WTC11 (cell line): ENCODE measurements around the gene PDZK1IP1. TPM values are rescaled to one million over a fixed set of nuclear protein-coding genes. Genes with fewer than 3 reads are reported as not detected.

Source experiments
- ATAC-seq: fragments of 200-7000 bp; cut with Tn5 transposase; 2 replicates; pipeline ENCODE4 v1.10.0; 2021; ENCODE audit warnings: mild to moderate bottlenecking, moderate library complexity
- CTCF ChIA-PET: fragments of 300-600 bp; sonication (Branson Sonifier 250); formaldehyde crosslinking; loops from one replicate; lab custom pipeline; 2021; ENCODE audit warnings: antibody characterized with exemption; lab: Charles Lee
- POLR2A ChIA-PET: fragments of 350-600 bp; sonication (Branson Sonifier 250); formaldehyde crosslinking; loops from one replicate; lab custom pipeline; 2021; ENCODE audit warnings: antibody characterized with exemption; lab: Charles Lee
- DNase-seq: peaks from one replicate; pipeline ENCODE4 v3.0.0; 2021; ENCODE audit warnings: low spot score
- H3K27ac Mint-ChIP-seq: 2 replicates; pipeline ENCODE4 v1.8.0; 2021; ENCODE audit warnings: mixed read lengths
- H3K27me3 Mint-ChIP-seq: 2 replicates; pipeline ENCODE4 v1.8.0; 2021; ENCODE audit warnings: low read depth, mild to moderate bottlenecking, moderate library complexity, mixed read lengths
- H3K36me3 Mint-ChIP-seq: 2 replicates; pipeline ENCODE4 v1.8.0; 2021; ENCODE audit warnings: mixed read lengths
- H3K4me1 Mint-ChIP-seq: 2 replicates; pipeline ENCODE4 v1.8.0; 2022; ENCODE audit warnings: mixed read lengths
- H3K4me3 Mint-ChIP-seq: 2 replicates; pipeline ENCODE4 v1.8.0; 2021; ENCODE audit warnings: mild to moderate bottlenecking, moderate library complexity, mixed read lengths
- H3K9me3 Mint-ChIP-seq: 2 replicates; pipeline ENCODE4 v1.8.0; 2021; ENCODE audit warnings: mixed read lengths
- CREM ChIP-seq: sonication (generic); formaldehyde crosslinking; IDR thresholded peaks from 2 replicates; pipeline ENCODE4 v1.8.1; 2022; ENCODE audit warnings: mild to moderate bottlenecking, missing genetic modification reagents, moderate library complexity
- ETV6 ChIP-seq: sonication (generic); formaldehyde crosslinking; IDR thresholded peaks from 2 replicates; pipeline ENCODE4 v1.8.1; 2022; ENCODE audit warnings: mild to moderate bottlenecking, missing genetic modification reagents
- FOXK1 ChIP-seq: sonication (generic); formaldehyde crosslinking; IDR thresholded peaks from 2 replicates; pipeline ENCODE4 v1.8.0; 2022; ENCODE audit warnings: mild to moderate bottlenecking, moderate library complexity, missing genetic modification reagents
- JUN ChIP-seq: sonication (generic); formaldehyde crosslinking; IDR thresholded peaks from 2 replicates; pipeline ENCODE4 v1.8.0; 2023; ENCODE audit warnings: mild to moderate bottlenecking, missing genetic modification reagents
- NFE2L1 ChIP-seq: sonication (generic); formaldehyde crosslinking; IDR thresholded peaks from 2 replicates; pipeline ENCODE4 v1.8.1; 2023; ENCODE audit warnings: missing genetic modification reagents
- NFYB ChIP-seq: sonication (generic); formaldehyde crosslinking; conservative IDR thresholded peaks from 2 replicates; pipeline ENCODE4 v1.8.0; 2022; ENCODE audit warnings: low read depth, missing genetic modification reagents
- NR2C2 ChIP-seq: sonication (generic); formaldehyde crosslinking; IDR thresholded peaks from 2 replicates; pipeline ENCODE4 v1.8.0; 2022; ENCODE audit warnings: mild to moderate bottlenecking, missing genetic modification reagents
- RELA ChIP-seq: sonication (generic); formaldehyde crosslinking; IDR thresholded peaks from 2 replicates; pipeline ENCODE4 v1.8.1; 2022; ENCODE audit warnings: missing genetic modification reagents, mild to moderate bottlenecking, borderline replicate concordance
- SMAD3 ChIP-seq: sonication (generic); formaldehyde crosslinking; IDR thresholded peaks from 2 replicates; pipeline ENCODE4 v1.8.0; 2022; ENCODE audit warnings: missing genetic modification reagents, mild to moderate bottlenecking, borderline replicate concordance
- TCF7 ChIP-seq: sonication (generic); formaldehyde crosslinking; IDR thresholded peaks from 2 replicates; pipeline ENCODE4 v1.8.0; 2022; ENCODE audit warnings: mild to moderate bottlenecking, low read depth, missing genetic modification reagents, moderate library complexity
- TEAD4 ChIP-seq: sonication (generic); formaldehyde crosslinking; IDR thresholded peaks from 2 replicates; pipeline ENCODE4 v1.8.0; 2022; ENCODE audit warnings: mild to moderate bottlenecking, missing genetic modification reagents
- ZNF232 ChIP-seq: sonication (generic); formaldehyde crosslinking; IDR thresholded peaks from 2 replicates; pipeline ENCODE4 v1.8.0; 2022; ENCODE audit warnings: mild to moderate bottlenecking, missing genetic modification reagents
- ZNF671 ChIP-seq: fragments of 250-450 bp; sonication (Bioruptor Pico); IDR thresholded peaks from 2 replicates; pipeline ENCODE4 v1.8.0; 2021; ENCODE audit warnings: mild to moderate bottlenecking
- total RNA-seq: library from RNA; stranded (reverse); gene quantifications from 3 replicates; pipeline ENCODE4 v1.2.3, GENCODE V29; 2021
- TF ChIP-seq, protein P1 (sequence below): sonication (generic); formaldehyde crosslinking; IDR thresholded peaks from 2 replicates; pipeline ENCODE4 v1.8.1; 2023; ENCODE audit warnings: mild to moderate bottlenecking, moderate library complexity, missing genetic modification reagents
- TF ChIP-seq, protein P2 (sequence below): sonication (generic); formaldehyde crosslinking; IDR thresholded peaks from 2 replicates; pipeline ENCODE4 v1.8.1; 2023; ENCODE audit warnings: mild to moderate bottlenecking, missing genetic modification reagents, borderline replicate concordance
- TF ChIP-seq, protein P3 (sequence below): sonication (generic); formaldehyde crosslinking; IDR thresholded peaks from 2 replicates; pipeline ENCODE4 v1.8.1; 2022; ENCODE audit warnings: low read depth, missing genetic modification reagents, borderline replicate concordance
- TF ChIP-seq, protein P4 (sequence below): sonication (generic); formaldehyde crosslinking; IDR thresholded peaks from 2 replicates; pipeline ENCODE4 v1.8.0; 2022; ENCODE audit warnings: mild to moderate bottlenecking, missing genetic modification reagents
- TF ChIP-seq, protein P5 (sequence below): sonication (generic); formaldehyde crosslinking; IDR thresholded peaks from 2 replicates; pipeline ENCODE4 v1.8.0; 2022; ENCODE audit warnings: mild to moderate bottlenecking, missing genetic modification reagents
- TF ChIP-seq, protein P6 (sequence below): sonication (generic); formaldehyde crosslinking; IDR thresholded peaks from 2 replicates; pipeline ENCODE4 v1.8.0; 2023; ENCODE audit warnings: missing genetic modification reagents
- TF ChIP-seq, protein P7 (sequence below): sonication (generic); formaldehyde crosslinking; IDR thresholded peaks from 2 replicates; pipeline ENCODE4 v1.8.1; 2023; ENCODE audit warnings: mild to moderate bottlenecking, missing genetic modification reagents, moderate library complexity

The PDZK1IP1 gene
- total RNA-seq, 1 experiment from 2014 or later = not detected

DNA sequence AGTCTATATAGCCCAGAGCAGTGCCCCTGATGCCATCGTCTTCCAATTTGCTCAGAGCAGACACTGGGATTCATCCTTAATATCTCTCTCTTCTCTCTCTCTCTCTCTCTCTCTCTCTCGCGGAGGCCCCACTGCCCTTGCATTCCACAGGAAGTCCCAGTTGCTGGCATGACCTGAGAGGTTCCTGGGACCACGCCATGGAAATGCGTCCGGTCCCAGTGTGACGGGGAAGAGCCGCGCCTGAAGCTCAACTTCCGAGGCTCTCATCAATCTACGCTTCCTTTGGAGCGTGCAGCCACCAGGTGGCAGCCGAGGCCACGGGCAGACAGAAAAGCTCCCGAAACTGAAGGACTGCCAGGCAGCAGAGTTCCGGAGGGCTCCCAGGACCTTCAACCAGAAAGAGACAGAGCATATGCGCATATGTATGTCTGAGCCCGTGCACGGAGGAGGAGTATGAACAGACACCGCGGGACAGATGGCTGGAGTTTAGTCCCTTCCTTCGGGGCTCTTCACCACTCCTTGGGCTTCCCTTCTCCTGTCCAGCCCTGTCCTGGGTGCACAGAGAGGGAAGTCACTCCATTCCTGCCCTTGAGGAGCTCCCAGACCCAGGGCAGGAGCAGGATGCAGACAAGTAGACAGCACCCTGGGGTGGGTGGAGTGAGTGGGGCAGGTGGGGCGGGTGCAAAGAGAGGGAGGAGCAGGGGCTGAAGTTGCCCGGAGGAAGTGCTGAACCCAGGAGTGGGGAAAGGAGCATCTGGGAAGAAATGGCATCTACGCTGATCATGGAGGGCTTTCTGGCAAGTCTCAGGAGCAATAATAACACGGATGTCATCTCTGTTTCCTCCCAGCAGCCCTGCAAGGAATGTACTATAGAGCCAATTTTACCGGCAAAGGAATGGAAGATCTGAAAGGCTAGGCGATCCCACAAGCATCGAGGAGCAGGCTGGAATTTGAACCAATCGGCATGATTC is 10.5 kb downstream of the PDZK1IP1 start (continued):
- TF ChIP-seq CREM (peak; percentile 96), FOXK1 (CRISPR knock-in tag) (peak; percentile 85), SMAD3 (CRISPR knock-in tag) (0 out of 2 replicates have a peak, but pooled peaks have one; percentile 52), ETV6 (CRISPR knock-in tag) (no peak), JUN (CRISPR knock-in tag) (no peak)
- TF ChIP-seq, protein P1, sequence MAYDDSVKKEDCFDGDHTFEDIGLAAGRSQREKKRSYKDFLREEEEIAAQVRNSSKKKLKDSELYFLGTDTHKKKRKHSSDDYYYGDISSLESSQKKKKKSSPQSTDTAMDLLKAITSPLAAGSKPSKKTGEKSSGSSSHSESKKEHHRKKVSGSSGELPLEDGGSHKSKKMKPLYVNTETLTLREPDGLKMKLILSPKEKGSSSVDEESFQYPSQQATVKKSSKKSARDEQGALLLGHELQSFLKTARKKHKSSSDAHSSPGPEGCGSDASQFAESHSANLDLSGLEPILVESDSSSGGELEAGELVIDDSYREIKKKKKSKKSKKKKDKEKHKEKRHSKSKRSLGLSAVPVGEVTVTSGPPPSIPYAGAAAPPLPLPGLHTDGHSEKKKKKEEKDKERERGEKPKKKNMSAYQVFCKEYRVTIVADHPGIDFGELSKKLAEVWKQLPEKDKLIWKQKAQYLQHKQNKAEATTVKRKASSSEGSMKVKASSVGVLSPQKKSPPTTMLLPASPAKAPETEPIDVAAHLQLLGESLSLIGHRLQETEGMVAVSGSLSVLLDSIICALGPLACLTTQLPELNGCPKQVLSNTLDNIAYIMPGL (CRISPR knock-in tag) = 0 out of 2 replicates have a peak, but pooled peaks have one; percentile 28

DNA sequence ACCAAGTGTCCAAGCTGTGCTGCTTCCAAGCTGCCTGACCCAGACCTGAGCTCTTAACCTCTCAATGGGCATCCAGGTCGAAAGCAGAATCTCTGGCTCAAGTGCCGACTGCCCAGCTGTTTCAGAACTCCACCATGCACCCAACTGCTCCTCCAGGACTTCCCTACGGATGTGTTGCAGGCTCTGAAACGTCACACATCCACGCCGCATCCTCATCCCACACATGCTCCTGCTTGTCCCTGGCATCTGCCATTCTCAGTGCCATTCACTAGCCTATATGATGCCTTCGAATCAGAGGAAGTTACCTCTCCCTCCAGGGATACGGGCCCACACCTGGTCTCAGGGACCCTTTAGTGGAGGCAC is 11.2 kb downstream of the PDZK1IP1 start:
- ATAC-seq = no peak
- POLR2A ChIA-PET = interaction anchor here (0.9 to 1.9 kb wide), 4 partner anchors 12 to 155 kb away, joined by 3 to 7 read pairs (median 6); partner anchors contain the start of genes CMPK1, PDZK1IP1 and STIL
- H3K27me3 Mint-ChIP-seq = peaks cover 36% of the 10 kb centered on the region
- H3K36me3 Mint-ChIP-seq = no peaks in the 10 kb centered on the region
- DNase-seq = no peak
- peak overlapping the region; percentile 79 for H3K4me3 Mint-ChIP-seq
- H3K9me3 Mint-ChIP-seq = no peaks in the 10 kb centered on the region
- peak overlapping the region; percentile 76; the same call in 1 of the 2 replicates for H3K27ac Mint-ChIP-seq
- peaks cover 22% of the 10 kb centered on the region for H3K4me1 Mint-ChIP-seq
- TF ChIP-seq TCF7 (CRISPR knock-in tag) (0 out of 2 replicates have a peak, but pooled peaks have one; percentile 21), NFE2L1 (CRISPR knock-in tag) (no peak), TEAD4 (no peak), ZNF671 (no peak)
- TF ChIP-seq, protein P2, sequence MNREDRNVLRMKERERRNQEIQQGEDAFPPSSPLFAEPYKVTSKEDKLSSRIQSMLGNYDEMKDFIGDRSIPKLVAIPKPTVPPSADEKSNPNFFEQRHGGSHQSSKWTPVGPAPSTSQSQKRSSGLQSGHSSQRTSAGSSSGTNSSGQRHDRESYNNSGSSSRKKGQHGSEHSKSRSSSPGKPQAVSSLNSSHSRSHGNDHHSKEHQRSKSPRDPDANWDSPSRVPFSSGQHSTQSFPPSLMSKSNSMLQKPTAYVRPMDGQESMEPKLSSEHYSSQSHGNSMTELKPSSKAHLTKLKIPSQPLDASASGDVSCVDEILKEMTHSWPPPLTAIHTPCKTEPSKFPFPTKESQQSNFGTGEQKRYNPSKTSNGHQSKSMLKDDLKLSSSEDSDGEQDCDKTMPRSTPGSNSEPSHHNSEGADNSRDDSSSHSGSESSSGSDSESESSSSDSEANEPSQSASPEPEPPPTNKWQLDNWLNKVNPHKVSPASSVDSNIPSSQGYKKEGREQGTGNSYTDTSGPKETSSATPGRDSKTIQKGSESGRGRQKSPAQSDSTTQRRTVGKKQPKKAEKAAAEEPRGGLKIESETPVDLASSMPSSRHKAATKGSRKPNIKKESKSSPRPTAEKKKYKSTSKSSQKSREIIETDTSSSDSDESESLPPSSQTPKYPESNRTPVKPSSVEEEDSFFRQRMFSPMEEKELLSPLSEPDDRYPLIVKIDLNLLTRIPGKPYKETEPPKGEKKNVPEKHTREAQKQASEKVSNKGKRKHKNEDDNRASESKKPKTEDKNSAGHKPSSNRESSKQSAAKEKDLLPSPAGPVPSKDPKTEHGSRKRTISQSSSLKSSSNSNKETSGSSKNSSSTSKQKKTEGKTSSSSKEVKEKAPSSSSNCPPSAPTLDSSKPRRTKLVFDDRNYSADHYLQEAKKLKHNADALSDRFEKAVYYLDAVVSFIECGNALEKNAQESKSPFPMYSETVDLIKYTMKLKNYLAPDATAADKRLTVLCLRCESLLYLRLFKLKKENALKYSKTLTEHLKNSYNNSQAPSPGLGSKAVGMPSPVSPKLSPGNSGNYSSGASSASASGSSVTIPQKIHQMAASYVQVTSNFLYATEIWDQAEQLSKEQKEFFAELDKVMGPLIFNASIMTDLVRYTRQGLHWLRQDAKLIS (CRISPR knock-in tag) = no peak
- TF ChIP-seq, protein P3, sequence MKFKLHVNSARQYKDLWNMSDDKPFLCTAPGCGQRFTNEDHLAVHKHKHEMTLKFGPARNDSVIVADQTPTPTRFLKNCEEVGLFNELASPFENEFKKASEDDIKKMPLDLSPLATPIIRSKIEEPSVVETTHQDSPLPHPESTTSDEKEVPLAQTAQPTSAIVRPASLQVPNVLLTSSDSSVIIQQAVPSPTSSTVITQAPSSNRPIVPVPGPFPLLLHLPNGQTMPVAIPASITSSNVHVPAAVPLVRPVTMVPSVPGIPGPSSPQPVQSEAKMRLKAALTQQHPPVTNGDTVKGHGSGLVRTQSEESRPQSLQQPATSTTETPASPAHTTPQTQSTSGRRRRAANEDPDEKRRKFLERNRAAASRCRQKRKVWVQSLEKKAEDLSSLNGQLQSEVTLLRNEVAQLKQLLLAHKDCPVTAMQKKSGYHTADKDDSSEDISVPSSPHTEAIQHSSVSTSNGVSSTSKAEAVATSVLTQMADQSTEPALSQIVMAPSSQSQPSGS (CRISPR knock-in tag) = no peak
- TF ChIP-seq, all 79 proteins: peak for 1
- CTCF ChIA-PET = interaction anchor here (0.5 to 4.8 kb wide), 57 partner anchors 12 to 1367 kb away, joined by 3 to 152 read pairs (median 5); partner anchors contain the start of genes CMPK1, CYP4X1, FOXD2 and MKNK1

DNA sequence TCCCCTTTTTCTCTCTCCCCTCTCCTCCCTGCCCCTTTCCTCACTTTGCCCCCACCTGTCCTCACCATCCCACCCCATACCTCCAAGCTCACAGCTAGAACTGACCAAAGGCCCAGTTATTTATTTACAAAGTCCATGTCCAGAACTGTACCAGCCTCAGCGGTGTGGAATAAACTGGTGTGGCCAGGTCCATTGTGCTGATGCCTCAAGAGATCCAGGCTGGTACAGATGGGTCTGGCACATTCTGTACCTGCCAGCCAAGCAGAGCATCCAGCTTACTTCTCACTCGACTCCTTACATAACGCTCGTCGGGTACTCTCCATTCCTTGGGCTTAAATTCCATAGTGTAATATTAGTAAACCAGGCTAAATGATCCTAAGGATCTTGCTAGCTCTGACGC is 11.8 kb downstream of the PDZK1IP1 start:
- Mint-ChIP-seq H3K27ac (no peak overlapping the region), H3K4me1 (peaks cover 22% of the 10 kb centered on the region), H3K27me3 (peaks cover 36% of the 10 kb centered on the region), H3K36me3 (no peaks in the 10 kb centered on the region), H3K9me3 (no peaks in the 10 kb centered on the region), H3K4me3 (no peak overlapping the region)
- ChIA-PET POLR2A (interaction anchor here (1.6 to 1.9 kb wide), 2 partner anchors 15 to 136 kb away, joined by 6 to 7 read pairs; partner anchors contain the start of gene STIL), CTCF (interaction anchor here (1.0 to 4.8 kb wide), 9 partner anchors 11 to 431 kb away, joined by 4 to 152 read pairs (median 10); partner anchors contain the start of gene PDZK1IP1)
- no peak for DNase-seq
- ATAC-seq = no peak
- TF ChIP-seq, protein P4, sequence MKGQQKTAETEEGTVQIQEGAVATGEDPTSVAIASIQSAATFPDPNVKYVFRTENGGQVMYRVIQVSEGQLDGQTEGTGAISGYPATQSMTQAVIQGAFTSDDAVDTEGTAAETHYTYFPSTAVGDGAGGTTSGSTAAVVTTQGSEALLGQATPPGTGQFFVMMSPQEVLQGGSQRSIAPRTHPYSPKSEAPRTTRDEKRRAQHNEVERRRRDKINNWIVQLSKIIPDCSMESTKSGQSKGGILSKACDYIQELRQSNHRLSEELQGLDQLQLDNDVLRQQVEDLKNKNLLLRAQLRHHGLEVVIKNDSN = no peak
- TF ChIP-seq NR2C2 (CRISPR knock-in tag) (no peak), NFYB (CRISPR knock-in tag) (no peak), RELA (CRISPR knock-in tag) (no peak), ZNF232 (CRISPR knock-in tag) (no peak)
- TF ChIP-seq, protein P5, sequence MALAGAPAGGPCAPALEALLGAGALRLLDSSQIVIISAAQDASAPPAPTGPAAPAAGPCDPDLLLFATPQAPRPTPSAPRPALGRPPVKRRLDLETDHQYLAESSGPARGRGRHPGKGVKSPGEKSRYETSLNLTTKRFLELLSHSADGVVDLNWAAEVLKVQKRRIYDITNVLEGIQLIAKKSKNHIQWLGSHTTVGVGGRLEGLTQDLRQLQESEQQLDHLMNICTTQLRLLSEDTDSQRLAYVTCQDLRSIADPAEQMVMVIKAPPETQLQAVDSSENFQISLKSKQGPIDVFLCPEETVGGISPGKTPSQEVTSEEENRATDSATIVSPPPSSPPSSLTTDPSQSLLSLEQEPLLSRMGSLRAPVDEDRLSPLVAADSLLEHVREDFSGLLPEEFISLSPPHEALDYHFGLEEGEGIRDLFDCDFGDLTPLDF = no peak
- TF ChIP-seq, protein P6, sequence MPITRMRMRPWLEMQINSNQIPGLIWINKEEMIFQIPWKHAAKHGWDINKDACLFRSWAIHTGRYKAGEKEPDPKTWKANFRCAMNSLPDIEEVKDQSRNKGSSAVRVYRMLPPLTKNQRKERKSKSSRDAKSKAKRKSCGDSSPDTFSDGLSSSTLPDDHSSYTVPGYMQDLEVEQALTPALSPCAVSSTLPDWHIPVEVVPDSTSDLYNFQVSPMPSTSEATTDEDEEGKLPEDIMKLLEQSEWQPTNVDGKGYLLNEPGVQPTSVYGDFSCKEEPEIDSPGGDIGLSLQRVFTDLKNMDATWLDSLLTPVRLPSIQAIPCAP (CRISPR knock-in tag) = no peak
- TF ChIP-seq, protein P7, sequence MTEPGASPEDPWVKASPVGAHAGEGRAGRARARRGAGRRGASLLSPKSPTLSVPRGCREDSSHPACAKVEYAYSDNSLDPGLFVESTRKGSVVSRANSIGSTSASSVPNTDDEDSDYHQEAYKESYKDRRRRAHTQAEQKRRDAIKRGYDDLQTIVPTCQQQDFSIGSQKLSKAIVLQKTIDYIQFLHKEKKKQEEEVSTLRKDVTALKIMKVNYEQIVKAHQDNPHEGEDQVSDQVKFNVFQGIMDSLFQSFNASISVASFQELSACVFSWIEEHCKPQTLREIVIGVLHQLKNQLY (CRISPR knock-in tag) = no peak
